Retinal pigment epithelial cell (primary cell): ENCODE measurements around the gene HSD17B14.

Experiments used
- DNase-seq: peaks from one replicate; pipeline ENCODE4 v3.0.0-alpha.2; 2010; ENCODE audit warnings: low read depth
- H3K4me3 ChIP-seq: 2 replicates; pipeline ENCODE4 v1.5.1; 2011; ENCODE audit warnings: mild to moderate bottlenecking, low read length, control low read depth, moderate library complexity
- CTCF ChIP-seq: conservative IDR thresholded peaks from 2 replicates; pipeline ENCODE4 v1.5.1; 2011; ENCODE audit warnings: low read depth, low read length, control low read depth, inconsistent platforms

HSD17B14 gene

GRCh38 chr19:48780631-48781391 is 55.5 kb downstream of the HSD17B14 start:
- DNase-seq, result no peak
- TF ChIP-seq CTCF, result no peak
- no peak overlapping the region for H3K4me3 ChIP-seq

GRCh38 chr19:48779636-48780035 is 56.7 kb downstream of the HSD17B14 start:
- H3K4me3 ChIP-seq, result no peak overlapping the region
- TF ChIP-seq CTCF, result no peak
- DNase-seq, result no peak

GRCh38 chr19:48777720-48778119 is 58.6 kb downstream of the HSD17B14 start:
- no peak for DNase-seq
- TF ChIP-seq CTCF, result no peak
- no peak overlapping the region for H3K4me3 ChIP-seq

GRCh38 chr19:48777139-48777538 is 59.2 kb downstream of the HSD17B14 start:
- DNase-seq, result no peak
- no peak for TF ChIP-seq CTCF
- H3K4me3 ChIP-seq, result no peak overlapping the region

DNA sequence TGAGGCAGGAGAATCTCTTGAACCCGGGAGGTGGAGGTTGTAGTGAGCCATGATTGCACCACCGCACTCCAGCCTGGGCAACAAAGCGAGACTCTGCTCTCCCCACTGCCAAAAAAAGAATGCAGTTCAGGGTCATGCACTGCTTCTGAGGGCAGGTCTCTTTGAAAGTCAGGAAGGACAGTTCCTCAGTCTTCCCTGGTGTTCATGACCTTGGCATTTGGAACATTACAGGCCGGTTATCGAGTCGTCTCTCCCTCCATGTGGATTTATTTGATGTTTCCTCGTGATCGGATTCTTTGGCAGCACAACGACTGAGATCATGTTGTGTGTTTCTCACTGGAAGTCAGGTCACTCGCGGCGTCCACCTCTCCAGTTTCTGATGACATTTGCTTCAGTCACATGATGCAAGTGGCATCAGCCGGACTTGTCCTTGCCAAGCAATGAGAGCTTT is 63.8 kb downstream of the HSD17B14 start:
- TF ChIP-seq CTCF, result no peak

DNA sequence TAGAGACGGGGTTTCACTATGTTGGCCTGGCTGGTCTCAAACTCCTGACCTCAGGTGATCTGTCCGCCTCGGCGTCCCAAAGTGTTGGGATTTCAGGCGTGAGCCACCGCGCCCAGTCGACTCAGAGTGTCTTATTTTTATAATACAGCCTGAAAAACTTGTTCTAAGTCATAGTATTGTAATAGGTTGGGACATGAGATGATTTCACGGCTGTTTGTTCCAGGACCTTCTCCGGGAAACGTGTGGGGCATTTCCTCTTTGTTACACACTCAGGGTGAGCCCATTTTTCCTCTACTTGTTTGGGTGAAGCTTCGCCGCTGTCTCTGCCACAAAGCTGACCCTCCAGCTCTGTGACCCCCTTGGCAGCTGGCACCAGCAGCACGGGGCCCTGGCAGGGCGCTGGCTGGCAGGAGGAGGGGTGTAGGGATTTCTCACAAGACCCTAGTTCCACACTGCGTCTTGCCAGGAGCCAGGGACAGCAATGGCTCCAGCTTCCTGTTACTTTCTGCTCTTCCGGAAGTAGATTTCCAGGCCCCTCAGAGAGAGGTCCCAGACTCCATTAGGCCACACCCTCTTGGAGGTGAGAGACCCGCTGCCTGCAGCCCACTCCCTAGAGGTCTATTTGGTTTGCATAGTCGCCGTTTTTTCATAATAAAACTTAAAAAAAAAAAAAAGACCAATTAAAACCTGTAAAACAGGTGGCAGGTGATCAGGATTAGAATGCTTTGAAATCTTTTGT is 65.4 kb downstream of the HSD17B14 start:
- H3K4me3 ChIP-seq, result no peak overlapping the region
- no peak for TF ChIP-seq CTCF
- no peak for DNase-seq

More for the DNA sequence above, 63.8 kb downstream of the HSD17B14 start:
- DNase-seq, result no peak
- H3K4me3 ChIP-seq, result no peak overlapping the region
